ENCODE measurements around the gene REC114. TPM values are rescaled to one million over a fixed set of nuclear protein-coding genes. Genes with fewer than 3 reads are reported as not detected.

REC114 gene
- total and polyA plus RNA-seq, 2 donors (not counting 3 experiments of a cell fraction or from before 2014, with no cell fraction given): not detected

GRCh38 chr15:73518876-73519733, 76.1 kb downstream of the REC114 start:
- Histone ChIP-seq H3K79me2 (ENCODE audit: control insufficient read depth, insufficient read depth, low read length) (no peaks in the 10 kb centered on the region), H3K9me1 (replicated peaks; ENCODE audit: control insufficient read depth, extremely low read depth, insufficient read depth, low read length) (no peaks in the 10 kb centered on the region), H3K4me3 (replicated peaks in 1 of 3; ENCODE audit: insufficient read depth in 1 of 3, low read depth in 1 of 3, low read length in 3 of 3) (no peak overlapping the region), H2AFZ (ENCODE audit: low read depth, low read length) (no peak overlapping the region), H4K20me1 (replicated peaks; ENCODE audit: control insufficient read depth, extremely low read depth, insufficient read depth, low read length) (no peaks in the 10 kb centered on the region), H3K9me3 (replicated peaks; ENCODE audit: control insufficient read depth, insufficient read depth, low read length) (no peaks in the 10 kb centered on the region), H3K4me2 (ENCODE audit: insufficient read depth, low read length) (no peak overlapping the region), H3K27me3 (ENCODE audit: control insufficient read depth in 2 of 2, insufficient read depth in 2 of 2, low read length in 2 of 2) (peaks cover 0 to 15% of the 10 kb centered on the region in 2 experiments), H3K4me1 (ENCODE audit: control insufficient read depth, extremely low read depth, insufficient read depth, low read length) (no peaks in the 10 kb centered on the region), H3K27ac (ENCODE audit: insufficient read depth, low read depth, low read length) (no peak overlapping the region), H3K9ac (replicated peaks; ENCODE audit: extremely low read depth, insufficient read depth, low read length) (no peak overlapping the region), H3K36me3 (ENCODE audit: control insufficient read depth in 2 of 2, extremely low read depth in 1 of 2, insufficient read depth in 2 of 2, low read length in 2 of 2) (no peaks in the 10 kb centered on the region)
- FAIRE-seq: no peak
- dilution Hi-C loops (cut with MboI; ENCODE audit: extremely low pct_ligation_motif_present, low sequenced_read_pairs) (no loop called here), intact Hi-C loops (cut with micrococcal nuclease) (no loop called here)
- ChIA-PET POLR2A (no interaction called here), CTCF (interaction anchor here (0.9 kb wide), 1 partner anchor 11 kb away, joined by 3 read pairs; no protein-coding TSS in a partner anchor)
- no TSS peak for BruUV-seq (replicated peaks)
- TF ChIP-seq MYC (IDR thresholded peaks at IDR 0.05; ENCODE audit: low read depth, low read length): no peak
- TF ChIP-seq GATA2 (IDR thresholded peaks at IDR 0.05; ENCODE audit: insufficient read depth, insufficient read length, low read depth, low read length): no peak
- no peak for TF ChIP-seq EZH2 (IDR thresholded peaks at IDR 0.05; ENCODE audit: borderline replicate concordance, low read depth, low read length, severe bottlenecking)
- no peak for TF ChIP-seq POLR2AphosphoS5 (IDR thresholded peaks at IDR 0.05; ENCODE audit: insufficient read depth, low read depth, low read length)
- TF ChIP-seq CTCF (IDR thresholded peaks at IDR 0.05; ENCODE audit: extremely low read depth in 1 of 2, insufficient read depth in 1 of 2, low read depth in 1 of 2, low read length in 2 of 2): no peak
- no peak for TF ChIP-seq MAX (IDR thresholded peaks at IDR 0.05; ENCODE audit: insufficient read depth, insufficient read length)
- TF ChIP-seq POLR2A (IDR thresholded peaks at IDR 0.05; ENCODE audit: low read depth, low read length): no peak
- DNase-seq (ENCODE audit: low read depth, low spot score): no peak
